Stimulated activated naive CD4-positive, alpha-beta T cell (primary cell): ENCODE measurements around the gene CCDC51.
A peak's percentile ranks its signal among the peaks of the same experiment; 100 is the strongest.
"Not testable (repeated sequence)": the region's sequence is repeated elsewhere in the genome, so short reads cannot be mapped to it uniquely, and the experiment has no call there.

Source experiments
- DNase-seq, 6 experiments: peaks; one replicate each; lab custom pipeline; 2025; lab: John Stamatoyannopoulos, UW

CCDC51 gene

DNA sequence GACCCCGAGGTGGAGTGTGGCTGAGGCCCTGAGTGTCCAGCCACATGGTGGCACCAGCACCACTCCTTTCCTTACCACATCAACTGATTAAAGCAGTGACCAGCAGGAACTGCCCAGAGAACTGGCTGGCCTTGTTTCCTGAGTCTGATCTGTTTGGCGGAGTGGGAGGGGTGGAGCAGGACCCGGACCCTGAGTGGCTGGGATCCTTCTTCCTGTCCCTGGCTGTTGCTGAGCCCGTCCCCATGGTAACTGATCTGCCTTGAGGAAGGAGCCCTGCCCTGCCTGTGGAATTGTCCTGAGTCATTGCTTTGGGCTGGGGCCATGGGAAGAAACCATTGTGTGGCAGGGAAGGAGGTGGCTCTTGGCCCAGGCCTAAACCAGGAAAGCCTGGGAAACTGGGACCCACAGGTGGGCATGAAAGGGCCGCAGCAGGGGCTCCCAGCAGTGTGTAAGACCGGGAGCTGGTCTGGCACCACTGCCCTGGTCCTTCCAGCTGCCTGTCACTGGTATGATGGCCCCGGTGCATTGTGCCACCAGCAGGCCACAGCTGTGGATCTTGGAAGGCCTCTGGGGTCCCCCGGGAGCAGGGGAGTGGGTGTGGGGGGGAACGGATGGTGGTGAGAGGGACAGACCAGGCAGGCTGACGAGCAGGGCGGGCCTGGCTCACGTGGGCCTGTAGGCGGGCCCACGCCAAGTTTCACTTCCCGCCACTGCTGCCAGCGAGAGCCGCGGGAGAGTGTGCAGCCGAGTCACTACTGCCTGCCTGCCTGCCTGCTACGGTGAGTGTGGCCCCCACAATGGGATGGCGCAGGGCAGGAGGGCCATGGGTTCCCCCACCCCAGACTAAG is 25.8 kb upstream of the CCDC51 start:
- peak; percentile 56 to 75 (median 63) for DNase-seq

DNA sequence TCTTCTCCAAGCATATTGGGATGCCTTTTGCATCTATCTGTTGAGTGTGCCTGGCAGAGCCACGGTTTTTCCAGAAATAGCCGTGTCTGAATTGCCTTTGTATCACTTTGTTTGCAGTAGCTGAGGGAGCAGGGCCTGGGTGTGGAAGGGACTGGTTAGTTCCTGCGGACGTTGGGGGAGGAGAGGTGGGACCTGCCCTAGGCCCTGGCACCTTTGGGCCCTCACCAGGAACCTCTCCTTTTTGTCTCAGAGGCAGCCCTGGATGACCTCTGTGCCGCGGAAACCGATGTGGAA is 25.3 kb upstream of the CCDC51 start:
- no peak for DNase-seq

DNA sequence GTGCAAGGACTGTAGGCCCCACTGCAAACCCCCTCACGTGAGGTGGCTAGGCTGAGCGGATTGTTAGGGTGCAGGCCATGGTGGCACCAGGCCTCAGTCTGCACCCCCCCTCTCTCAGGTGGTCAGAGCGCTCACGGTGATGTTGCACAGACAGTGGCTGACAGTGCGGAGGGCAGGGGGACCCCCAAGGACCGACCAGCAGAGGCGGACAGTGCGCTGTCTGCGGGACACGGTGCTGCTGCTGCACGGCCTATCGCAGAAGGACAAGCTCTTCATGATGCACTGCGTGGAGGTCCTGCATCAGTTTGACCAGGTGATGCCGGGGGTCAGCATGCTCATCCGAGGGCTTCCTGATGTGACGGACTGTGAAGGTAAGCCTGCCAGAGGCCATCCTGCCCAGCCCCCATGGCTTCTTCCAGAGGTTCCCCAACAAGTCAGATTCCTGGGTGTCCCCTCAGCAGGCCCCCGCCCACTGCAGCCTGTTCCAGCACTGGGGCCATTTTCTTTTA is 24.8 kb upstream of the CCDC51 start:
- DNase-seq, result no peak

DNA sequence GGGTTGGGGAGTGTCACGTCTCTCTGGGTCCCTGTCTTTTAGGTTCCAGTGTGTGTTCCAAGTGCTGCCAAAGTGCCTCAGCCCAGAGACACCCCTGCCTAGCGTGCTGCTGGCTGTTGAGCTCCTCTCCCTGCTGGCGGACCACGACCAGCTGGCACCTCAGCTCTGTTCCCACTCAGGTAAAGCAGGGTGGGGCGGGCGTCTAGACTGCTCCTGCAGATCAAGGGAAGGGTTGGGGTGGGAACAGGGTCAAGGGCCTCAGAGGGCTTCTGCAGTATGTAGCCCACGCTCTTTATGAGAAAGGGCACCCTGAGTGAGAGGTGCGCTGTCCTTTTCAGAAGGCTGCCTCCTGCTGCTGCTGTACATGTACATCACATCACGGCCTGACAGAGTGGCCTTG is 23.8 kb upstream of the CCDC51 start:
- DNase-seq, result no peak

DNA sequence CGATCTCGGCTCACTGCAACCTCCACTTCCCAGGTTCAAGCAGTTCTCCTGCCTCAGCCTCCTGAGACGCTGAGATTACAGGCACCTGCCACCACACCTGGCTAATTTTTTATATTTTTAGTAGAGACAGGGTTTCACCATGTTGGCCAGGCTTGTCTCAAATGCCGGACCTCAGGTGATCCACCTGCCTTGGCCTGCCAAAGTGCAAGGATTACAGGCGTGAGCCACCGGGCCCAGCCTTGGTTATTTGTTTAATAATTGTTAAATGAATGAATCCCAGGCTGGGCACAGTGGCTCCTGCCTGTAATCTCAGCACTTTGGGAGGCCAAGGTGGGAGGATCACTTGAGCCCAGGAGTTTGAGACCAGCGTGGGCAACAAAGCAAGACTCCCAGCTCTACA is 21.8 kb upstream of the CCDC51 start:
- DNase-seq, result not testable (repeated sequence)

DNA sequence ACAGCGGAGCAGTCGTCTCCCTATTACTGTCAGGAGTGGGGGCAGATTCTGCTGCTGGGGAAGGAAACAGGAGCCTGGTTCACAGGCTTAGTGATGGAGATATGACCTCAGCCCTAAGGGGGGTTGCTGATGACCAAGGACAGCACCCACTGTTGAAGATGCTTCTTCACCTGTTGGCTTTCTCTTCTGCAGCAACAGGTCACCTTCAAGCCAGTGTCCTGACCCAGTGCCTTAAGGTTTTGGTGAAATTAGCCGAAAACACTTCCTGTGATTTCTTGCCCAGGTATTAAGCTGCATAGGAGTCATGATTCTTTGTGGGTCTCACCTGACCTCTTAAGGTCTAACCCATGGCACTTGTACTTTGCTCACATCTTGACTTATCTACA is 20.6 kb upstream of the CCDC51 start:
- DNase-seq, result no peak

DNA sequence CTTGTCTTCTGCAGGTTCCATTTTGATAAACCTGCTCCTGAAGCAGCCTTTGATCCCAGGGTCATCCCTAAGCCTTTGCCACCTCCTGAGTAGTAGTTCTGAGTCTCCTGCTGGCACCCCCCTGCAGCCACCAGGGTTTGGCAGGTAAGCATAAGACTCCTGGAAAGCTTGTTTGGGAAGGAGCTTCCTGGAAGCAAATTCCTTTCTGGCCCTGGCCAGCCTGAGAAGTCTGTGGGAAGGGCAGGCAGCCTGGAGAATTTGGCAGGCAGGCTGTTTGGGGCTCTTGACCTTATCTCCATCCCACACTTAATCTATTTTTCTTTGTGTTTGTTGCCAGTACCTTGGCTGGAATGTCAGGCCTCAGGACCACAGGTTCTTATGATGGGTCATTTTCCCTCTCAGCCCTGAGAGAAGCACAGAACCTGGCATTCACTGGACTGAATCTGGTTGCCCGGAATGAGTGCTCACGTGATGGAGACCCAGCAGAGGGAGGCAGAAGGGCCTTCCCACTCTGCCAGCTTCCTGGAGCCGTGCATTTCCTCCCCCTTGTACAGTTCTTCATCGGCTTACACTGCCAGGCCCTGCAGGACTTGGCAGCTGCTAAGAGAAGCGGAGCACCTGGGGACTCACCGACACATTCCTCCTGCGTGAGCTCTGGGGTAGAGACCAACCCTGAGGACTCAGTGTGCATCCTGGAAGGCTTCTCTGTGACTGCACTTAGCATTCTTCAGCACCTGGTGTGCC is 20.0 kb upstream of the CCDC51 start:
- DNase-seq, result no peak

DNA sequence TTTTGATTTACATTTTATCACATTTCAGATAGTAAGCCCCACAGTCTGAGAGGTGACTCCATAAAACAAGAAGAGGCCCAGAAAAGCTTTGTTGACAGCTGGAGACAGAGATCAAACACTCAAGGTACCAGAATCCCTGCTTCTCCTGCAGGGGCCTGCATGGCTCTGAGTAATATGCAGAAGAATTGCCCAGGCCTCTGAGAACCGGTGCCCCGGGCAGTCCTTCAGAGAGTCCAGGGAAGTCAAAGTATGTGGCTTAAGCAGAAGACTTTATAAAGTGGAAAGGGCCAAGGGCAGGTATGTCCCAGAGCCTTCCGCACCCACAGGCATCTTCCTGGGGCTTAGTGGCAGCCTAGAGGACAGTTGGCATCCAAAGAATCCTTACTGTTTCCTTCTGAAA is 19.4 kb upstream of the CCDC51 start:
- DNase-seq, result no peak

DNA sequence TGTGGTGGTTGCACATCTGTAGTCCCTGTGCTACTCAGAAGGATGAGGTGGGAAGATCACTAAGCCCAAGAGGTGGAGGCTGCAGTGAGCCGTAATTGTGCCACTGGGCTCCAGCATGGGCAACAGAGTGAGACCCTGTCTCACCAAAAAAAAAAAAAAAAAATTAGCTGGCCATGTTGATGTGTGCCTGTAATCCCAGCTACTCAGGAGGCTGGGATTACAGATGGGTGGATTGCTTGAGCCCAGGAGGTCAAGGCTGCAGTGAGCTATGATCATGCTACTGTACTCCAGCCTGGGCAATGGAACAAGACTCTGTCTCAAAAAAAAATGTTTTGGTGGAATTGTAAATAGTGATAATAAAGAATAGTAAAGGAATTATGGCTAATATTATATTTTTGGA is 16.5 kb upstream of the CCDC51 start:
- DNase-seq, result no peak

DNA sequence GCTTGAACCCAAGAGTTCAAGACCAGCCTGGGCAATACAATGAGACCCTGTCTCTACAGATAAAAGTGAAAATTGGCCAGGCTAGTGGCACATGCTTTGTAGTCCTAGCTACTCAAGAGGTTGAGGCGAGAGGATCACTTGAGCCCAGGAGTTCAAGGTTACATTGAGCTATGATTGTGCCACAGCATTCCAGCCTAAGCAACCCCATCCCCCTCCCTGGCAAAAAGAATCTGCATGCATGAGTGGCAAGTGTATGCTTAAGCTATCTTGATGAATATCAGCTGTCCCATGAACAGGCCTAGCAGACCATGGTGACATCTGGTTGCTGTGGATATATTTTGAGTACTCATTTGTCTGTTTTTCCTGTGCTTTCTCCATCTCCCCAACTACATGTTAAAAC is 11.4 kb upstream of the CCDC51 start:
- DNase-seq, result no peak

DNA sequence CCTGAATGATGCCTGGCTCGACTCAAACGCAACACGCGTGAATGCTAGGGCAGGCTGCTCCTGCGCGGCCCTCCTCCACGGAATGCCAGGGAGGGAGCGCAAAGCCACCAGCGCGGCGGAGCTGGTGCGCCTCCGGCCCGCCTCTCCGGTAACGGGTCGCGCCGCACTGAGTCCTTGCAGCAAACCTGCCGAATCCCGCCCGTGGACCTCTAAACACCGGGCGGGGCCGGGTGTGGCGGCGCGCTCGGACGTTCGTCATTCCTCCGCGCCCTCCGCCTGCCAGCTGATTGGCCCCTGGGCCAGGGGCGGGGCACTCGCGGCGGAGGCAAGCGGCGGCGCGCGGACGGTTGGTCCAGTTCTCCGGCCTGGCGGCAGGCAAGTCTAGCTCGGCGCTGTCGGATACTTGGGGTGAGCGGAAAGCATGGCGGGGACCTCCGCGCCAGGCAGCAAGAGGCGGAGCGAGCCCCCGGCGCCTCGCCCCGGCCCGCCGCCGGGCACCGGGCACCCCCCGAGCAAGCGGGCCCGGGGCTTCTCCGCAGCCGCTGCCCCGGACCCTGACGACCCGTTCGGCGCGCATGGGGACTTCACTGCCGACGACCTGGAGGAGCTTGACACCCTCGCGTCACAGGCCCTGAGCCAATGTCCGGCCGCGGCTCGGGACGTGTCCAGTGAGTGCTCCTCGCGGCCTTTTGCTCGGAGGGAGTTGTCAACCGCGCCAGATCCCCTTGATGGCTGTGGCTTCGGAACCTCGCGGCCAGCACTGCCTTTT is 6.7 kb upstream of the CCDC51 start, which contains the start of gene ATRIP:
Gene ATRIP (plus strand): TSS at position 313 of the 769 bp plus-strand sequence. CDS start 109 bp downstream, at position 422.
- DNase-seq, result peak; percentile 71 to 86 (median 79)

DNA sequence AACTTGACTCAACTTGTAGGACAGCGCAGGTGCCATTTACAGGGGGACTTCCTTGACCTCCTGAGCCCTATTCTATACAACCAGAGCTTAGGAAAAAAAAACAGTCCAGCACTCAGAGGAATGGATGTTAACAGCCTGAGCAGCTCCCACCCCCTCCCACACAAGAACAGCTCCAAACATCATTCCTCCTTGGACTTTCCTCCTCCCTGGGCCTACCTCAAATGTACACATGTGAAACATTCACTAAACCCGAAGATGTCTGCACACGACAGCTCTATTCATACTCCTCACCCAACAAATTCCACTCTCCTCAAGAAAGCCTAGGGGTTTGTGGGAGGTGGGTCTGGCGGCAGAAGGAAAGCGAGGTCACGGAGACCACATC is 6.1 kb upstream of the CCDC51 start:
- DNase-seq, result no peak

DNA sequence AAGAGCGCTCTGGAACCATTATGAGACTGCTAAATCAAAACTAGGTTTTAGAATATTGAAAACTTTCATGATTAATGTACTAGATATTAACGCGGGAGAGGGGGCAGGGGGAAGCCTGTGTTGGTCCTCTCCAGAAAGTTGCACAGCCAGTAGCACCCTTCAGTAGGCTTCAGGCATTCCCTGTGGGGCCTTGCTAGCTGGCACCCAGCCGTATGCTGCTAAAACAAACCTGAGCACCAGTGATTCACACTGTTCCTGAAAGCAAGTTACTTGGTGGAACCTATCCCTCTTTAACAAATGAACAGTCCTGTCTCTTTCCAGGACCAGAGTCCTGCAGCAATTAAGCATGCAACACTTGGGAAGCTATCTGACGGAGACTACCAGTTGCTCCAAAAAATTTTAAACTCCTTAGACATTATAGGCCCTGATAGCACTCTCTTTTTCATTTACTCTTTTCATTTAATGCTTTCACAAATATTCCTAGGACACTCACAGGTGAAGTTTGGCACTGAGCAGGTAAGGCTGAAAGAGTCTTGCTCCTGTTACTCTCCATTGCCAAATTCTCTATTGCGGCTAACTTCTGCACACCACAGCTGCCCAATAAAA is 5.5 kb upstream of the CCDC51 start:
- DNase-seq, result no peak

DNA sequence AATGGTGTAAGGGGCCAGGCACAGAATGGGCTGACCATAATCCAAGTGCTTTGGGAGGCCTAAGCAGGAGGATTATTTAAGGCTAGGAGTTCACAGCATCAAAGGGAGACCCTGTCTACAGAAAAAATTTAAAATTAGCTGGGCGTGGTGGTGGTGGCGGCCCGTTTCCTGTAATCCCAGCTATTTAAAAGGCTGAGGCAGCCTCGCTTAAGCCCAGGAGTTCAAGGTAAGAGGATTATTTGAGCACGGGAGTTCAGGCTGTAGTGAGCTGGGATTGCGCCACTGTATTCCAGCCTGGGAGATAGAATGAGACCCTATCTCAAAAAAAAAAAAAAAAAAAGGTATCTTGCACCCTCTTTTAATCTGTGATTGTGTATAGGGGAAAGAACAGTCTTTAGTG is 2.0 kb upstream of the CCDC51 start:
- no peak for DNase-seq

DNA sequence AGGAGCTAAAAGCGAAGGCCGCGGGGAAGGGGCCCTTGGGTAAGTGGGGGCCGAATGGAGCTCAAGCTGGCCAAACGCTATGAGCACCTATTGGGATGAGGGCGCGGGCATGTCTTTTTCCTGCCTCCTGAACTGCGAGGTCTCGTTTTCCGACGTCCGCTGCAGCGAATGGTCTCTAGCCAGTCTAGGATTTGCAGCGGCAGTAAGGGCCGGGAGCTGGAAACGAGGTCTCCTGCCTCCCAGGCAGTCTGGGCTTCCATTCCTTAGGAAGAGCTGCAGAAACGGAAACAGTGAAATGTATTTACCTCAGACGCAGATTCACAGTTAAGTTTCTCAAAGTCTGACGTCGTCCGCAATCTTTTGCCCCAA is 655 bp upstream of the CCDC51 start:
- DNase-seq, result peak in 3 of 6 experiments; percentile 34 to 42 (median 41)

DNA sequence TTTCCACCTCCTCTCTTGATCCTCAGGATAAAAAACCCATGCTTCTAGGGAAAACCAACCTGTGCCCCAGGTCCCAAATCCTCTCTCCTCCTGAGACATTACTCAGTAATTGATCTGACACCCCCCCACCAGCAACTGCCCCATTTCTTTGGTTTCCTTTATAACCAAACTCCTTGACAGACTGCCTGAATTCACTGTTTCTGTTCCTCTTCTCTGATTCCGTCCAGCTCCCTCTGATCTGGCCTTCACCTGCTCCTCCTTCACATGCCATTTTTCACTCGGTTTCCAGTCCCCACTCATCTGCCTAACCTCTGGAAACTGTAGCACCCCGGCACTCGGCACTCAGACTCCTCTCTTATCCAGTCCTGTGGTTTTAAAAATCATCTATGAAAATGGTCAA is 2.1 kb downstream of the CCDC51 start:
- DNase-seq, result no peak

DNA sequence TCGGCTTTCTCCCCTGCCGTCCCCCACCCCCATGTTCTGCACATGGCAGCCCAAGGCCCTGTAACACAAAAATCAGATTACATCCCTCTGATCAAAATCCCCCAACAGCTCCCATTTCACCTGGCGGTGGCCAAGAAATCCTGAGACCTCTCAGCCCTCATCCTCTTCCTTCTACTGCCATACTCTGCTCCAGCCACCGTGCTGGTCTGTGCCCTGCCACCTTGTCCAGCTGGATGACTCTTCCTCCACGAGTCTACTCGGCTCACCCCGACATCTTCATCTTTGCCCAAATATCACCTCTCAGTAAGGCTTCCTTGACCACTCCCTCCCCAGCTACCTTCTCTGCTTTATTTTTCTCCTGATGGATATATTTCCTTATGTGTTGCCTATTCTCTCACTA is 3.1 kb downstream of the CCDC51 start:
- no peak for DNase-seq

DNA sequence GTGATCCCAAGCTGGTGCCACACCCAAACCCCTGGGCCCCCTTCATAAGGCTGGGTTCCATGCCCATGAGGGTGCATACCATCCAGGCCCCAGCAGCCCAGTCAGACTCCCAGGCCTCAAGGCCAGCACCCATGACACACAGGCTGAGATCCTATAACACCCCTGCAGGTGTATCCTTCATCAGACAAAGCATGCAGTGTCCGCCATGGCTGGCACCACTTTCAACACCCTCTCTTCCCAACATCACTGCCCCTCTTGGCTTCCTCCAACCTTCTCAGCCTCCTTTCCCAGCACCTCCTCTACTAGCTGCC is 3.5 kb downstream of the CCDC51 start:
- DNase-seq, result no peak

DNA sequence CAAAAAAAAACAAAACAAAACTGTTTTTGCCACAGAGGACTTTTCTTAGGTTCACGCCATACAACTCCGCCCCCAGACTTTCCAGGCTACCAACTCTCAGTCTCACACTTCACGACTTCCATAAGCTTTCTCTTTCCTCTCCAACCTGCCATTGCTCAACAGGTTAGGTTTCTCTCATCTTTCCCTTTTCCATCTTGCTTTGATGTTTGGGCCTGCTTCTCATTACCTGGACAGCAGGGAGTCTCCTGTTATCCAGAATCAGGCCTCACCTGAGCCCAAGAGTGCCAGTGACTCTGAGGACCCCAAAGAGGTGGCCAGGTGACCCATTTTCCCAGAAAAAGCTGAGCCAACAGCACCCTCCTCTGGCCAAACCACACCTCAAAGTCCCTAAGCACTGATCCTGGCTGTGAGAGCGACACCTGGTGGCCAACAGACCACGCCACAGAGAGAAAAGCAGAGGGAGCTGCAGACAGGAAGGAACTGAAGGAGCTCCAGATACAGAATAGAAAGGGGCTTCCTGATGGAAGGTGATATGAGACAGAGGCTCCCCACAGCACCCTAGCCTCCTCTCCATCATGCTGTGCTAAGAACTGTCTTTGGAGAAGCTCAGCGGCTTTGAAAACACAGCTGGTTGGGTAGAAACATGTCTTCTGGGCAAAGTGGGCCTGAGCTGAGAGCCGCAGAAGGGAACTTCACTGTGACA is 4.0 kb downstream of the CCDC51 start:
- DNase-seq, result peak; percentile 68 to 85 (median 79)

DNA sequence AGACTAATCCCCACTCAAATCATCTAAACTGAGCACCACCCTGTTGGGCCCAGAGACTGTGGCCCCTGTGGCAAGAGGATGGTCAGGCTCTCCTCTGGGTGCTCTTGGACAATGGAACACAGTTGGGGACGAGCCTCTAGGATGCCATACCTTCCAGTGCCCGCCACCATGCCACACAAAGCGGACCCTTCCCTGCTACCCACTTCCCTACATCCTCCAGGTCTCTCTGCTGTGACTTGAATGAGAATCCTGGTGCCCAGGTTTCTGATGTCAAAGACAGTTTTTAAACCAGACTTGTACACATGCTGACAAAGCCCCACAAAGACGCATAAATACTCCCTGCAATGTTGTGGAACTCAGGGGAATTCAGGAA is 4.7 kb downstream of the CCDC51 start:
- DNase-seq, result no peak

DNA sequence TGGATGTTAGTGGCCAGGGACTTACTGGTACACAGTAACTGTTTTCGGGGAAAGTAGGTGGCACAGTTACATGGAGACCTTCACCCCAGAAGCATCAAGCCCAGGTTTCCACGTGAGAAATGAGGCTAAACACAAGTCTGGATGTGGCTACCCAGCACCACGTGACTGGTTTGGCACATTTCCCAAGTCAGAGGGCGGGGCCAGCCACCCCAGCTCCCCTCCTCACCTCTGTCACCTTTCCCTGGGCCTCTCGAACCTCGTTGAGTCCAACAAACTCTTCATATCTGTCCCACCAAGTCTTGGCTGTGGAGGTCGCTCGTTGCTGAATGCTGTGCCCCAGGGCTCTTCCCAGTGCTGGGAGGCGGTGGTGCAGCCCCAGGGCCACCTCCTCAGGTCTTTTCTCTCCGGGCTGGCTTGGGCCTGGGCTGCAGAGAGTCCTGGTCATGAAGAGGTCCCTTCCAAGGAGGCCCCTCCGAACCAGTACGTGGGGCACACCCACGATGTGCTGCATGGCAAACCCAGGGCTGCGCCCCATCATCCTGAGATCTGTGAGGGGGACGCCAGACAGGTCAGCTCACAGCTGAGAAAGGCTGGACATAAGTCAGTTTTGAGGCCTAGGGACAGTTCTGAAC is 5.2 kb downstream of the CCDC51 start:
- no peak for DNase-seq
